ENCODE data around the gene EN2. TPM values are rescaled to one million over a fixed set of nuclear protein-coding genes. Genes with fewer than 3 reads are reported as not detected.

Gene EN2
- total and polyA plus RNA-seq, 4 donors = 0.02 to 0.06 (median 0.04) TPM; not detected in 1

- H3K36me3 ChIP-seq (ENCODE audit: control insufficient read depth in 4 of 4, insufficient read depth in 4 of 4, low read length in 4 of 4) = no peaks in the 10 kb centered on the region
- no peak for TF ChIP-seq CTCF (IDR thresholded peaks at IDR 0.05; ENCODE audit: control extremely low read depth, extremely low read depth)
- H3K9me3 ChIP-seq (ENCODE audit: control insufficient read depth in 4 of 4, insufficient read depth in 3 of 4, low read length in 3 of 4) = peaks cover 0 to 2% (median 0%) of the 10 kb centered on the region in 4 donors
- ATAC-seq (ENCODE audit: insufficient read depth, low FRiP score) = no peak
- peaks cover 0 to 12% (median 3%) of the 10 kb centered on the region in 5 donors for H3K4me1 ChIP-seq (ENCODE audit: control insufficient read depth in 5 of 5, insufficient read depth in 5 of 5, low read length in 5 of 5)
- DNase-seq = no peak
- H3K27me3 ChIP-seq (ENCODE audit: control insufficient read depth in 3 of 3, insufficient read depth in 3 of 3, low read length in 2 of 3) = peaks cover 4 to 62% (median 18%) of the 10 kb centered on the region in 3 donors
- H3K9ac ChIP-seq (ENCODE audit: insufficient read depth in 1 of 2, low read length in 2 of 2) = no peak overlapping the region
- H3K4me3 ChIP-seq = no peak overlapping the region
- WGBS, 2 donors = 85 to 88% methylated on average over 32 to 33 of the region's 33 CpGs
- H3K27ac ChIP-seq (ENCODE audit: low read depth in 1 of 2, low read length in 1 of 2) = no peak overlapping the region
Measured at GRCh38 chr7:155493744-155494538, 36.0 kb downstream of the EN2 start.

- Histone ChIP-seq H3K27ac (ENCODE audit: low read depth in 1 of 2, low read length in 1 of 2) (no peak overlapping the region), H3K9ac (ENCODE audit: insufficient read depth in 1 of 2, low read length in 2 of 2) (no peak overlapping the region), H3K27me3 (ENCODE audit: control insufficient read depth in 3 of 3, insufficient read depth in 3 of 3, low read length in 2 of 3) (peaks cover 4 to 64% (median 24%) of the 10 kb centered on the region in 3 donors), H3K4me3 (no peak overlapping the region), H3K9me3 (ENCODE audit: control insufficient read depth in 4 of 4, insufficient read depth in 3 of 4, low read length in 3 of 4) (peaks cover 0 to 2% (median 0%) of the 10 kb centered on the region in 4 donors), H3K36me3 (ENCODE audit: control insufficient read depth in 4 of 4, insufficient read depth in 4 of 4, low read length in 4 of 4) (no peaks in the 10 kb centered on the region), H3K4me1 (ENCODE audit: control insufficient read depth in 5 of 5, insufficient read depth in 5 of 5, low read length in 5 of 5) (peaks cover 0 to 12% (median 3%) of the 10 kb centered on the region in 5 donors)
- WGBS, 2 donors = 90 to 91% methylated on average over 16 of the region's 16 CpGs
- TF ChIP-seq CTCF (IDR thresholded peaks at IDR 0.05; ENCODE audit: control extremely low read depth, extremely low read depth) = no peak
- DNase-seq = no peak
- no peak for ATAC-seq (ENCODE audit: insufficient read depth, low FRiP score)
Measured at GRCh38 chr7:155494551-155494950, 36.6 kb downstream of the EN2 start.

- DNase-seq (no peak), ATAC-seq (ENCODE audit: insufficient read depth, low FRiP score) (no peak)
- Histone ChIP-seq H3K9ac (ENCODE audit: insufficient read depth in 1 of 2, low read length in 2 of 2) (no peak overlapping the region), H3K27ac (ENCODE audit: low read depth in 1 of 2, low read length in 1 of 2) (no peak overlapping the region), H3K27me3 (ENCODE audit: control insufficient read depth in 3 of 3, insufficient read depth in 3 of 3, low read length in 2 of 3) (peaks cover 4 to 72% (median 35%) of the 10 kb centered on the region in 3 donors), H3K9me3 (ENCODE audit: control insufficient read depth in 4 of 4, insufficient read depth in 3 of 4, low read length in 3 of 4) (peaks cover 0 to 2% (median 0%) of the 10 kb centered on the region in 4 donors), H3K36me3 (ENCODE audit: control insufficient read depth in 4 of 4, insufficient read depth in 4 of 4, low read length in 4 of 4) (no peaks in the 10 kb centered on the region), H3K4me1 (ENCODE audit: control insufficient read depth in 5 of 5, insufficient read depth in 5 of 5, low read length in 5 of 5) (peaks cover 0 to 7% (median 3%) of the 10 kb centered on the region in 5 donors), H3K4me3 (no peak overlapping the region)
- 83 to 84% methylated on average over 13 of the region's 13 CpGs for whole genome bisulfite sequencing, 2 donors
- TF ChIP-seq CTCF (IDR thresholded peaks at IDR 0.05; ENCODE audit: control extremely low read depth, extremely low read depth) = no peak
Measured at GRCh38 chr7:155495440-155496248, 37.7 kb downstream of the EN2 start.
